GM18499 (cell line): ENCODE measurements around the gene PARPBP.
"Not testable (repeated sequence)": the region's sequence is repeated elsewhere in the genome, so short reads cannot be mapped to it uniquely, and the experiment has no call there.

Experiments used
- ATAC-seq: cut with Tn5 transposase; IDR thresholded peaks from one replicate; pipeline ENCODE4 v1.9.1; 2021; ENCODE audit warnings: moderate number of reproducible peaks; ENCODE audit not compliant: insufficient read depth, unreplicated experiment

The PARPBP gene

GRCh38 chr12:102234599-102234998 is 114.6 kb downstream of the PARPBP start:
- no peak for ATAC-seq

DNA sequence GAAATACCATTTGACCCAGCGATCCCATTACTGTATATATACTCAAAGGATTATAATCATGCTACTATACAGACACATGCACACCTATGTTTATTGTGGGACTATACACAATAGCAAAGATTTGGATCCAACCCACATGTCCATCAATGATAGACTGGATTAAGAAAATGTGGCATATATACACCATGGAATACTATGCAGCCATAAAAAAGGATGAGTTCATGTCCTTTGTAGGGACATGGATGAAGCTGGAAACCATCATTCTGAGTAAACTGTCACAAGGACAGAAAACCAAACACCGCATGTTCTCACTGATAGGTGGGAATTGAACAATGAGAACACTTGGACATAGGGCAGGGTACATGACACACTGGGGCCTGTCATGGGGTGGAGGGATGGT is 120.9 kb downstream of the PARPBP start:
- ATAC-seq: not testable (repeated sequence)
